SHP77 treated with DMSO at 0.1 percent for 48 hours (cell line): ENCODE data around the gene TRAM2.

Source experiments
- DNase-seq: peaks from one replicate; lab custom pipeline; 2025; lab: John Stamatoyannopoulos, UW

The TRAM2 gene

GRCh38 chr6:52594221-52594620 is 17.4 kb upstream of the TRAM2 start:
- DNase-seq, result peak; percentile 77

- DNase-seq, result no peak
These were observed 15.0 kb upstream of the TRAM2 start for GRCh38 chr6:52591832-52592231.

GRCh38 chr6:52590152-52590891 is 13.5 kb upstream of the TRAM2 start:
- no peak for DNase-seq

- DNase-seq, result no peak
These were observed 11.8 kb upstream of the TRAM2 start for GRCh38 chr6:52588710-52589091.

GRCh38 chr6:52588087-52588709 is 11.3 kb upstream of the TRAM2 start:
- DNase-seq, result no peak

GRCh38 chr6:52587001-52587400 is 10.1 kb upstream of the TRAM2 start:
- DNase-seq, result no peak

GRCh38 chr6:52584203-52584602 is 7.3 kb upstream of the TRAM2 start:
- no peak for DNase-seq

GRCh38 chr6:52582996-52583395 is 6.1 kb upstream of the TRAM2 start:
- DNase-seq, result no peak

GRCh38 chr6:52582446-52582845 is 5.6 kb upstream of the TRAM2 start:
- no peak for DNase-seq

- DNase-seq, result no peak
These were observed 4.0 kb upstream of the TRAM2 start for GRCh38 chr6:52580905-52581304.

GRCh38 chr6:52579006-52579660 is 2.3 kb upstream of the TRAM2 start:
- DNase-seq, result no peak

GRCh38 chr6:52577778-52578463 is 1.1 kb upstream of the TRAM2 start:
- no peak for DNase-seq

- peak; percentile 45 for DNase-seq
These were observed 353 bp downstream of the TRAM2 start for GRCh38 chr6:52576392-52577021.

GRCh38 chr6:52576054-52576391 is 837 bp downstream of the TRAM2 start:
- no peak for DNase-seq

- no peak for DNase-seq
These were observed 1.4 kb downstream of the TRAM2 start for GRCh38 chr6:52575502-52575892.

- no peak for DNase-seq
These were observed 2.0 kb downstream of the TRAM2 start for GRCh38 chr6:52574709-52575501.

GRCh38 chr6:52573295-52573694 is 3.6 kb downstream of the TRAM2 start:
- DNase-seq, result no peak

- DNase-seq, result no peak
These were observed 4.3 kb downstream of the TRAM2 start for GRCh38 chr6:52572536-52572935.

GRCh38 chr6:52571099-52571755 is 5.6 kb downstream of the TRAM2 start:
- no peak for DNase-seq

GRCh38 chr6:52570291-52570700 is 6.6 kb downstream of the TRAM2 start:
- no peak for DNase-seq

GRCh38 chr6:52568320-52568719 is 8.5 kb downstream of the TRAM2 start:
- DNase-seq, result no peak
